Stomach (tissue), 9 donors: ENCODE data around the gene DOCK3. TPM values are rescaled to one million over a fixed set of nuclear protein-coding genes. Genes with fewer than 3 reads are reported as not detected.

Source experiments
- DNase-seq, 2 donors: peaks; one replicate each; pipeline versions ENCODE4 v3.0.0 to v3.0.0-alpha.2; 2013 to 2019
- H3K27ac ChIP-seq, 5 donors: fragments of 200-600 bp in 4 of 5; sonication (generic) in 4 of 5; one replicate each; pipeline ENCODE4 v1.5.1; 2013 to 2019; ENCODE audit warnings: mild to moderate bottlenecking in 1 of 5, moderate library complexity in 1 of 5
- H3K27me3 ChIP-seq, 3 donors: fragments of 200-600 bp; sonication (generic); one replicate each; pipeline ENCODE4 v1.5.1; 2017 to 2019; ENCODE audit warnings: mixed run types in 1 of 3
- H3K36me3 ChIP-seq, 4 donors: fragments of 200-600 bp; sonication (generic); 1 replicate in 3 of 4; 2 replicates in 1 of 4; pipeline ENCODE4 v1.5.1; 2016 to 2019
- H3K4me1 ChIP-seq, 4 donors: fragments of 200-600 bp; sonication (generic); one replicate each; pipeline ENCODE4 v1.5.1; 2016 to 2019
- H3K4me3 ChIP-seq, 4 donors: fragments of 200-600 bp; sonication (generic) in 3 of 4; one replicate each; pipeline ENCODE4 v1.5.1; 2016 to 2019; ENCODE audit warnings: mild to moderate bottlenecking in 1 of 4
- H3K9me3 ChIP-seq, 4 donors: fragments of 200-600 bp; sonication (generic); one replicate each; pipeline ENCODE4 v1.5.1; 2016 to 2019
- EP300 ChIP-seq: sonication (generic); formaldehyde crosslinking; IDR thresholded peaks from one replicate; pipeline ENCODE4 v1.6.1; 2017; ENCODE audit warnings: antibody characterized with exemption
- POLR2A ChIP-seq, 4 donors: fragments of 450-650 bp; IDR thresholded peaks; one replicate each; pipeline ENCODE4 v1.6.1; 2016; ENCODE audit warnings: antibody characterized with exemption in 4 of 4, control low read depth in 2 of 4, mild to moderate bottlenecking in 1 of 4, moderate library complexity in 1 of 4
- POLR2AphosphoS5 ChIP-seq, 3 donors: sonication (generic); formaldehyde crosslinking; IDR thresholded peaks; one replicate each; pipeline ENCODE4 v1.6.1; 2016; ENCODE audit warnings: antibody characterized with exemption in 3 of 3
- WGBS, 5 donors: extraction: QIAGEN DNeasy Blood & Tissue Kit in 3 of 5; methylation state at CpG; one replicate each; pipeline versions ENCODE4 v1.1.5 to v1.1.7; 2013 to 2018; 5-methylcytosine and 5-hydroxymethylcytosine counted together
- intact Hi-C: fragments of 100-400 bp; cut with DNase I; formaldehyde crosslinking; loops from one replicate; pipeline ENCODE4 v1.15.1; 2023; ENCODE audit warnings: low total_unique reads
- polyA plus RNA-seq, 3 donors: library from polyadenylated mRNA; stranded (reverse); fragments of 200-250 nt; gene quantifications; one replicate each; pipeline ENCODE4 v1.2.3, GENCODE V29; 2013
- total RNA-seq, 5 donors: library from RNA; depleted of rRNA; stranded (reverse); fragments of >200 nt; gene quantifications; one replicate each; pipeline versions ENCODE4 v1.1.0 to v1.2.3, GENCODE V29; 2014 to 2016
- TF ChIP-seq, protein P1 (sequence below), 7 experiments: fragments of 450-650 bp in 4 of 7; fragments of 200-600 bp in 3 of 7; sonication (generic) in 3 of 7; IDR thresholded peaks; one replicate each; pipeline ENCODE4 v1.5.1; 2016 to 2019; ENCODE audit warnings: antibody characterized with exemption in 7 of 7, control low read depth in 2 of 7, mild to moderate bottlenecking in 1 of 7
- donor health status: healthy with polysubstance abuse.
- donor health status: Bipolar disorder and iron deficiency.
- donor health status: healthy.

The DOCK3 gene
- total and polyA plus RNA-seq, 8 donors = 0.06 to 2.3 (median 1.0) TPM; not detected in 2

DNA sequence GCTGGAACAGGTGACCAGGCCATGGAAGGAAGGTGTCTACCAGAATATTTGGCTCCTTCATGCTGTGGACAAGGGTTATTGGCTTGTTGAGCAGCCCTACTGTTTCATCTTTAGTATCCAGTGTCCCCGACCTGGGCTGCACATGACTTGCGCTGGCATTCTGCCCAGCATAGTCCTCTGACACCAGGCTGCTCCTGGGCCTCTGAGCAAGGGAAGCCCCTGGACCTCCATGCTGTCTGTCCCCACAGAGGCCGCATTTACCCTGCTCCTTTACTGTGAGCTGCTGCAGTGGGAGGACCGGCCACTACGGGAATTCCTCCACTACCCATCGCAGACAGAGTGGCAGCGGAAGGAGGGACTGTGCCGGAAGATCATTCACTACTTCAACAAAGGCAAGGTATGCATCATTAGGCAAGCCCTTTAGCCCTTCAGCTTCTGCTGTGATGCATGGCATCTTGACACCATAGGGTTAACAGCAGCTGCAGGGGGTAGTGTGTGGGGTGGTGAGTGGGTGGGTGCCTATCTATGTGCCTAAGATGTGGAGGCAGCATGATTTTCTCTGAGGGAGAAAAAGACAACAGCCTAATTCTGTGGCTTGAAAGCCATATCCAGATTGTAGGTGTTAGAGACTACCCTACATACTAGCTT, 666.4 kb downstream of the DOCK3 start:
- Histone ChIP-seq H3K4me3 (no peak overlapping the region), H3K36me3 (no peaks in the 10 kb centered on the region), H3K9me3 (no peaks in the 10 kb centered on the region), H3K4me1 (peaks cover 6 to 27% (median 14%) of the 10 kb centered on the region in 4 donors), H3K27me3 (no peaks in the 10 kb centered on the region), H3K27ac (peak overlapping the region in 4 of 5 donors; percentile 26 to 70 (median 57))
- no peak for DNase-seq
- TF ChIP-seq, protein P1, sequence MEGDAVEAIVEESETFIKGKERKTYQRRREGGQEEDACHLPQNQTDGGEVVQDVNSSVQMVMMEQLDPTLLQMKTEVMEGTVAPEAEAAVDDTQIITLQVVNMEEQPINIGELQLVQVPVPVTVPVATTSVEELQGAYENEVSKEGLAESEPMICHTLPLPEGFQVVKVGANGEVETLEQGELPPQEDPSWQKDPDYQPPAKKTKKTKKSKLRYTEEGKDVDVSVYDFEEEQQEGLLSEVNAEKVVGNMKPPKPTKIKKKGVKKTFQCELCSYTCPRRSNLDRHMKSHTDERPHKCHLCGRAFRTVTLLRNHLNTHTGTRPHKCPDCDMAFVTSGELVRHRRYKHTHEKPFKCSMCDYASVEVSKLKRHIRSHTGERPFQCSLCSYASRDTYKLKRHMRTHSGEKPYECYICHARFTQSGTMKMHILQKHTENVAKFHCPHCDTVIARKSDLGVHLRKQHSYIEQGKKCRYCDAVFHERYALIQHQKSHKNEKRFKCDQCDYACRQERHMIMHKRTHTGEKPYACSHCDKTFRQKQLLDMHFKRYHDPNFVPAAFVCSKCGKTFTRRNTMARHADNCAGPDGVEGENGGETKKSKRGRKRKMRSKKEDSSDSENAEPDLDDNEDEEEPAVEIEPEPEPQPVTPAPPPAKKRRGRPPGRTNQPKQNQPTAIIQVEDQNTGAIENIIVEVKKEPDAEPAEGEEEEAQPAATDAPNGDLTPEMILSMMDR (IDR thresholded peaks at IDR 0.05) = no peak
- TF ChIP-seq POLR2A (IDR thresholded peaks at IDR 0.05) = no peak
- no peak for TF ChIP-seq POLR2AphosphoS5 (IDR thresholded peaks at IDR 0.05)
- TF ChIP-seq EP300 = no peak
- 86 to 92% (median 91%) methylated on average over 8 of the region's 8 CpGs for WGBS, 5 donors
- intact Hi-C loops = no loop called here

DNA sequence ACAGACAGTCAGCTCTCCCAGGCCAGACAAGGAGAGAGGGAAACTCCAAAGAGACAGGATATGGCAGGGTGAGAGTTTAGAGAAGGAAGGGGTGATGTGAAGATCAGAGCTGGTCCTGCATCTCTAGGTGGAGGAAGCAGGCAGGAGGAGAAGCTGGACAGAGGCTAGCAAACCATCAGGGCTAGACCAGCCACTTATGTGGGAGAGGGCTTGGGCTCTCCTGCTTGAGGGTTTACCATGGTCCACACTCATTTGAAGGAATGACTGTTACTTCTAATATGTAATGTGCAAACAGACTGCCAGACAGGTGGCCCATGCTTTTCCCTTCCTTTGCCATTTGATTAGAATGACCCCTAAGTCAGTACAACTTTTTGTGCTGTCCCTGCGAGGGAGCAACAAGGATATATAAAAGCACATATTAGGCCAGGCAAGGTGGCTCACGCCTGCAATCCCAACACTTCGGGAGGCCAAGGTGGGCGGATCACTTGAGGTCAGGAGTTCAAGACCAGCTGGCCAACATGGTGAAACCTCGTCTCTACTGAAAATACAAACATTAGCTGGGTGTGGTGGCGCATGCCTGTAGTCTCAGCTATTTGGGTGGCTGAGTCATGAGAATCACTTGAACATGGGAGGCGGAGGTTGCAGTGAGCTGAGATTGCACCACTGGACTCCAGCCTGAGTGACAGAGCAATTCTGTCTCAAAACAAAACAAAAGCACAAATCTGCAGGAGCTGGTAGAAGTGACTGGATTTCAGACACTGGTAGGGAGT, 669.4 kb downstream of the DOCK3 start:
- TF ChIP-seq POLR2AphosphoS5 (IDR thresholded peaks at IDR 0.05) (peak in 2 of 3 donors; percentile 8 to 48), EP300 (no peak)
- 50 to 69% (median 63%) methylated on average over 7 of the region's 7 CpGs for WGBS, 5 donors
- H3K27ac ChIP-seq = no peak overlapping the region
- H3K4me1 ChIP-seq = peaks cover 6 to 20% (median 14%) of the 10 kb centered on the region in 4 donors
- H3K4me3 ChIP-seq = no peak overlapping the region
- no peaks in the 10 kb centered on the region for H3K36me3 ChIP-seq
- intact Hi-C loops = no loop called here
- H3K9me3 ChIP-seq = peaks cover 0 to 4% (median 0%) of the 10 kb centered on the region in 4 donors
- DNase-seq = peak in 1 of 2 donors; percentile 44
- no peaks in the 10 kb centered on the region for H3K27me3 ChIP-seq

DNA sequence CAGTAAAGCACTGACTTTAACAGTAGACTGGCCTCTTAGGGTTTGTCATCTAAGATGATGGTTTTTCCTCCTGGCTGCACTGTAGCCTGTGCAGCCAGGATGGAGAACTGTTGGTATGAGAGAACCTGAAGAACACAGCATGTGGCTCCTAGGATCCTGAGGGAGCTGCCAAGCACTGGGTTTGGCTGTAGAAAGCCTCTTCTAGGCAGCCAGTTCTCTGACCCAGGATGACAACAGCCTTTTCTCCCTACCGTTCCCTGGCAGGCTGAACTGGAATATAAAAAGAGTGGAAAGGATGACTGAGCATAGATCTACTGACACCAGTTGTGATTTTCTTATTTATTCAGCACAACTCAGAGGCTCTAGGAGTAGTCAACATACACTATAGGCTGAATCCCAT, 676.0 kb downstream of the DOCK3 start:
- Histone ChIP-seq H3K27ac (no peak overlapping the region), H3K9me3 (peaks cover 0 to 4% (median 0%) of the 10 kb centered on the region in 4 donors), H3K27me3 (no peaks in the 10 kb centered on the region), H3K36me3 (no peaks in the 10 kb centered on the region), H3K4me1 (peaks cover 0 to 9% (median 8%) of the 10 kb centered on the region in 4 donors), H3K4me3 (no peak overlapping the region)
- no peak for DNase-seq
- 72 to 100% (median 94%) methylated on average over 1 of the region's 1 CpG for WGBS, 5 donors
- TF ChIP-seq EP300 (no peak), POLR2AphosphoS5 (IDR thresholded peaks at IDR 0.05) (no peak), POLR2A (IDR thresholded peaks at IDR 0.05) (no peak)
- TF ChIP-seq, protein P1 (IDR thresholded peaks at IDR 0.05) = no peak
- intact Hi-C loops = loop anchor here (10.0 kb wide), 1 partner anchor 246 kb away; no protein-coding TSS in a partner anchor

DNA sequence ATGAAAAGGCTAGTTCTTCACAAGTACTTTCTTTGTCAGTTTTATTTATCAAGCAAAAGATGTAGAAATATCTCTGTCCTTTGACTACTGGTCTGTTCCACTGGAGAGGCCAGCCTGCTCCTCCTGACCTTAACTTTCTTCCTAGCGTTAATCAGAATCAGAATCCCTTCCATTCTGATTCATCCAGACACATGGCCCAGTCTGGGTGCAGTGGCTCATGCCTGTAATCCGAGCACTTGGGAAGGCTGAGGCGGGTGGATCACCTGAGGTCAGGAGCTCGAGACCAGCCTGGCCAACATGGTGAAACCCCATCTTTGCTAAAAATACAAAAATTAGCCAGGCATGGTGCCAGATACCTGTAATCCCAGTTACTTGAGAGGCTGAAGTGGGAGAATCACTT, 678.4 kb downstream of the DOCK3 start:
- Histone ChIP-seq H3K27ac (no peak overlapping the region), H3K9me3 (no peaks in the 10 kb centered on the region), H3K27me3 (no peaks in the 10 kb centered on the region), H3K36me3 (peaks cover 0 to 9% (median 0%) of the 10 kb centered on the region in 4 donors), H3K4me1 (peaks cover 10 to 31% (median 26%) of the 10 kb centered on the region in 4 donors), H3K4me3 (no peak overlapping the region)
- intact Hi-C loops = loop anchor here (10.0 kb wide), 1 partner anchor 248 kb away; no protein-coding TSS in a partner anchor
- no peak for DNase-seq
- WGBS, 5 donors = 87 to 95% (median 92%) methylated on average over 4 of the region's 4 CpGs
- no peak for TF ChIP-seq EP300
- no peak for TF ChIP-seq POLR2AphosphoS5 (IDR thresholded peaks at IDR 0.05)
- TF ChIP-seq POLR2A (IDR thresholded peaks at IDR 0.05) = no peak
- TF ChIP-seq, protein P1 (IDR thresholded peaks at IDR 0.05) = no peak
